MCF 10A (cell line): Measurements from ENCODE around the gene STX12. TPM values are rescaled to one million over a fixed set of nuclear protein-coding genes. Genes with fewer than 3 reads are reported as not detected.

ENCODE experiments used
- BruUV-seq: library from RNA; stranded (reverse); fragments of 400-500 nt; replicated peaks from 2 replicates; lab custom pipeline; 2021; lab: Mats Ljungman, UMichigan
- CTCF ChIA-PET: fragments of 300-600 bp; sonication (Branson Sonifier 250); formaldehyde crosslinking; extraction: SDS; loops from one replicate; lab custom pipeline; 2021; ENCODE audit warnings: antibody characterized with exemption, inconsistent platforms; lab: Yijun Ruan, JAX
- POLR2A ChIA-PET: fragments of 300-600, 350-650 bp; sonication (Branson Sonifier 250); formaldehyde crosslinking; extraction: SDS; loops from one replicate; lab custom pipeline; 2020; ENCODE audit warnings: antibody characterized with exemption, inconsistent platforms; lab: Yijun Ruan, JAX
- DNase-seq: peaks from one replicate; pipeline ENCODE4 v3.0.0-alpha.2; 2018; ENCODE audit not compliant: unreplicated experiment
- H3K27ac Mint-ChIP-seq: one replicate; pipeline ENCODE4 v1.8.0; 2022; ENCODE audit warnings: mild to moderate bottlenecking, low read depth, mixed read lengths; ENCODE audit not compliant: unreplicated experiment
- H3K27me3 Mint-ChIP-seq: one replicate; pipeline ENCODE4 v1.8.0; 2022; ENCODE audit warnings: mixed read lengths; ENCODE audit not compliant: insufficient read depth, unreplicated experiment
- H3K36me3 Mint-ChIP-seq: one replicate; pipeline ENCODE4 v1.8.0; 2022; ENCODE audit warnings: mild to moderate bottlenecking, moderate library complexity, mixed read lengths; ENCODE audit not compliant: insufficient read depth, unreplicated experiment
- H3K4me1 Mint-ChIP-seq: one replicate; pipeline ENCODE4 v1.8.0; 2022; ENCODE audit warnings: mixed read lengths; ENCODE audit not compliant: insufficient read depth, unreplicated experiment
- H3K4me3 Mint-ChIP-seq: one replicate; pipeline ENCODE4 v1.8.0; 2022; ENCODE audit warnings: mild to moderate bottlenecking, moderate library complexity, mixed read lengths; ENCODE audit not compliant: unreplicated experiment
- H3K9me3 Mint-ChIP-seq: one replicate; pipeline ENCODE4 v1.8.0; 2022; ENCODE audit warnings: mixed read lengths; ENCODE audit not compliant: unreplicated experiment
- intact Hi-C: fragments of 100-400 bp; cut with micrococcal nuclease; formaldehyde crosslinking; loops from 2 replicates; pipeline ENCODE4 v1.14.1; 2022
- total RNA-seq: library from RNA; stranded (reverse); gene quantifications from 2 replicates; pipeline ENCODE4 v1.2.3, GENCODE V29; 2022
- TF ChIP-seq, protein P1 (sequence below): fragments of 200-600 bp; IDR thresholded peaks from one replicate; pipeline ENCODE4 v1.8.0; 2022; ENCODE audit warnings: antibody characterized with exemption, mild to moderate bottlenecking; ENCODE audit not compliant: unreplicated experiment

The STX12 gene
- total RNA-seq, 1 experiment from 2014 or later, result 34.6 TPM

- ChIA-PET POLR2A (interaction anchor here (1.0 to 1.1 kb wide), 2 partner anchors 8 to 16 kb away, joined by 3 to 4 read pairs; no protein-coding TSS in a partner anchor), CTCF (no interaction called here)
- no peak overlapping the region for H3K27ac Mint-ChIP-seq
- no peak overlapping the region for H3K4me3 Mint-ChIP-seq
- TF ChIP-seq, protein P1, sequence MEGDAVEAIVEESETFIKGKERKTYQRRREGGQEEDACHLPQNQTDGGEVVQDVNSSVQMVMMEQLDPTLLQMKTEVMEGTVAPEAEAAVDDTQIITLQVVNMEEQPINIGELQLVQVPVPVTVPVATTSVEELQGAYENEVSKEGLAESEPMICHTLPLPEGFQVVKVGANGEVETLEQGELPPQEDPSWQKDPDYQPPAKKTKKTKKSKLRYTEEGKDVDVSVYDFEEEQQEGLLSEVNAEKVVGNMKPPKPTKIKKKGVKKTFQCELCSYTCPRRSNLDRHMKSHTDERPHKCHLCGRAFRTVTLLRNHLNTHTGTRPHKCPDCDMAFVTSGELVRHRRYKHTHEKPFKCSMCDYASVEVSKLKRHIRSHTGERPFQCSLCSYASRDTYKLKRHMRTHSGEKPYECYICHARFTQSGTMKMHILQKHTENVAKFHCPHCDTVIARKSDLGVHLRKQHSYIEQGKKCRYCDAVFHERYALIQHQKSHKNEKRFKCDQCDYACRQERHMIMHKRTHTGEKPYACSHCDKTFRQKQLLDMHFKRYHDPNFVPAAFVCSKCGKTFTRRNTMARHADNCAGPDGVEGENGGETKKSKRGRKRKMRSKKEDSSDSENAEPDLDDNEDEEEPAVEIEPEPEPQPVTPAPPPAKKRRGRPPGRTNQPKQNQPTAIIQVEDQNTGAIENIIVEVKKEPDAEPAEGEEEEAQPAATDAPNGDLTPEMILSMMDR, result no peak
- no peaks in the 10 kb centered on the region for H3K27me3 Mint-ChIP-seq
- no TSS peak for BruUV-seq
- DNase-seq, result no peak
- H3K9me3 Mint-ChIP-seq, result no peaks in the 10 kb centered on the region
- peaks cover 48% of the 10 kb centered on the region for H3K36me3 Mint-ChIP-seq
- no peaks in the 10 kb centered on the region for H3K4me1 Mint-ChIP-seq
- intact Hi-C loops, result no loop called here
These were observed 28.5 kb upstream of the STX12 start for GRCh38 chr1:27744556-27744955.

GRCh38 chr1:27745466-27745865 is 27.6 kb upstream of the STX12 start:
- BruUV-seq, result no TSS peak
- Mint-ChIP-seq H3K27ac (no peak overlapping the region), H3K4me3 (no peak overlapping the region), H3K9me3 (no peaks in the 10 kb centered on the region), H3K36me3 (peaks cover 48% of the 10 kb centered on the region), H3K27me3 (no peaks in the 10 kb centered on the region), H3K4me1 (no peaks in the 10 kb centered on the region)
- POLR2A ChIA-PET, result interaction anchor here (1.1 kb wide), 1 partner anchor 7 kb away, joined by 4 read pairs; no protein-coding TSS in a partner anchor
- DNase-seq, result no peak
- TF ChIP-seq, protein P1, result no peak
- intact Hi-C loops, result no loop called here
- CTCF ChIA-PET, result interaction anchor here (0.6 kb wide), 1 partner anchor 137 kb away, joined by 3 read pairs; no protein-coding TSS in a partner anchor

- no TSS peak for BruUV-seq
- no peak for DNase-seq
- no peak overlapping the region for H3K27ac Mint-ChIP-seq
- TF ChIP-seq, protein P1, result no peak
- intact Hi-C loops, result no loop called here
- H3K4me3 Mint-ChIP-seq, result no peak overlapping the region
- no peaks in the 10 kb centered on the region for H3K4me1 Mint-ChIP-seq
- no peaks in the 10 kb centered on the region for H3K9me3 Mint-ChIP-seq
- peaks cover 71% of the 10 kb centered on the region for H3K36me3 Mint-ChIP-seq
- ChIA-PET CTCF (interaction anchor here (0.7 kb wide), 1 partner anchor 27 kb away, joined by 3 read pairs; no protein-coding TSS in a partner anchor), POLR2A (interaction anchor here (1.0 to 1.2 kb wide), 2 partner anchors 8 to 20 kb away, joined by 4 to 5 read pairs; partner anchors contain the start of gene STX12)
- no peaks in the 10 kb centered on the region for H3K27me3 Mint-ChIP-seq
These were observed 20.7 kb upstream of the STX12 start for GRCh38 chr1:27752360-27752759.

DNA sequence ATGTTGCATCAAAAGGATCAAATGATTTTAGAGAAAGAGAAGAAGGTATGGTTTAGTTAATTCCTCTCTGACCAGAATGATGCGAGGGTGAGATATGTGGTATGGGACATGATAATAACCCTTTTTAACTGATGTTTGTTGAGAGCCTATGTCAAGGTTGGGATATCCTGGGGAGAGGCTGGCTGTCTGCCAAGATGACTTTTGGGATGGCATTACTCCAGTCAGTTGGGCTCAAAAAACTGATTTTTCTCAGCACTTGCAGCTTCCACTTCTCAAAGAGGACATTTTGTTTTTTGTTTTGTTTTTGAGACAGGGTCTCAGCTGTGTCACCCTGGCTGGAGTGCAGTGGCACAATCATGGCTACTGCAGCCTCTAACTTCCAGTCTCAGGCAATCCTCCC is 17.7 kb upstream of the STX12 start:
- ChIA-PET CTCF (interaction anchor here (0.6 kb wide), 1 partner anchor 449 kb away, joined by 3 read pairs; no protein-coding TSS in a partner anchor), POLR2A (interaction anchor here (1.0 kb wide), 1 partner anchor 11 kb away, joined by 3 read pairs; no protein-coding TSS in a partner anchor)
- no peaks in the 10 kb centered on the region for H3K4me1 Mint-ChIP-seq
- no peak overlapping the region for H3K27ac Mint-ChIP-seq
- no TSS peak for BruUV-seq
- H3K36me3 Mint-ChIP-seq, result peaks cover 81% of the 10 kb centered on the region
- no peaks in the 10 kb centered on the region for H3K9me3 Mint-ChIP-seq
- no peak overlapping the region for H3K4me3 Mint-ChIP-seq
- no peaks in the 10 kb centered on the region for H3K27me3 Mint-ChIP-seq
- TF ChIP-seq, protein P1, result no peak
- intact Hi-C loops, result no loop called here
- DNase-seq, result no peak
